ENCODE data around the gene PRM1.

The PRM1 gene

DNA sequence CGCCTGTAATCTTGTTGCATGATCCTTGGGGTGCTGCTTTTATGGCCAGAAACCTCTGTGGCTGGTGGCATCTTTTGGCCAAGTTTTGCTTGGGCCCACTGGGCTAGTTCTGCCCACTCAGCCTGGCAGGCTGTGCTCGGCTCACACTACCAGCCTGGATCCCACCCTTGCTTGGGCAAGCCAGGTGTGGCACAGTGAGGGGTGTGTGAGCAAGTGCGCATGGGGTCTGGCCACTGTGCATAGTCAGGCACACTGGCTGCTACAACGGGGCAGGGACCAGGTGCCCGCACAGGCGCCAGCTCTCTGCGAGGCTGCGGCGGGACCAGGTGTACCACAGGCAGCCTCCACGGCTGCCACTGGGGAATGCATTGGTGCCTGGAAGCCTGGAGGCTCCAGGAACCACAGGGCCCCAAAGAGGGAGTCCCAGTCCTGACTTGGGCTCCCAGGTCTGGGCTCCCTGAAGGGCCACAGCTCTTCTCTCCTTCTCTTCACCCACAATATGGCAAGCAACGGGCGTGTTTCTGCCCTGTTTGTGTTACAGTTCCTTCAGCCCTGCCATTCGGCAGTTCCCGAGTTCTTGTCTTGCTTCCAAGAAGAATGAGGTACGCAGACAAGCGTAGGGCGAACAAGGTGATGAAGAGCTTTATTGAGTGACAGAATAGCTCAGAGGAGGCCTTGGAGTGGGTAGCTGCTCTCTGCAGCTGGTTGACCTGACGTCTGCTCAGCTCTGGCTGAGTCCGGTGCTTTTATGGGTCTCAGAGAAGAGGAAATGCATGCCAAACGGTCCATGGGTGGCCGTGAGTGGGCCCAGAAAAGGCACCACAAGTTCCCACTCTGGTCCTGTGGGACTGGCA, 26.7 kb upstream of the PRM1 start:
- TF ChIP-seq, protein P1, sequence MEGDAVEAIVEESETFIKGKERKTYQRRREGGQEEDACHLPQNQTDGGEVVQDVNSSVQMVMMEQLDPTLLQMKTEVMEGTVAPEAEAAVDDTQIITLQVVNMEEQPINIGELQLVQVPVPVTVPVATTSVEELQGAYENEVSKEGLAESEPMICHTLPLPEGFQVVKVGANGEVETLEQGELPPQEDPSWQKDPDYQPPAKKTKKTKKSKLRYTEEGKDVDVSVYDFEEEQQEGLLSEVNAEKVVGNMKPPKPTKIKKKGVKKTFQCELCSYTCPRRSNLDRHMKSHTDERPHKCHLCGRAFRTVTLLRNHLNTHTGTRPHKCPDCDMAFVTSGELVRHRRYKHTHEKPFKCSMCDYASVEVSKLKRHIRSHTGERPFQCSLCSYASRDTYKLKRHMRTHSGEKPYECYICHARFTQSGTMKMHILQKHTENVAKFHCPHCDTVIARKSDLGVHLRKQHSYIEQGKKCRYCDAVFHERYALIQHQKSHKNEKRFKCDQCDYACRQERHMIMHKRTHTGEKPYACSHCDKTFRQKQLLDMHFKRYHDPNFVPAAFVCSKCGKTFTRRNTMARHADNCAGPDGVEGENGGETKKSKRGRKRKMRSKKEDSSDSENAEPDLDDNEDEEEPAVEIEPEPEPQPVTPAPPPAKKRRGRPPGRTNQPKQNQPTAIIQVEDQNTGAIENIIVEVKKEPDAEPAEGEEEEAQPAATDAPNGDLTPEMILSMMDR (conservative IDR thresholded peaks at IDR 0.05; ENCODE audit: low read depth, low read length), result no peak
- no peak overlapping the region for H3K4me3 ChIP-seq (ENCODE audit: low read length)
- no peak for DNase-seq (ENCODE audit: low read depth)

DNA sequence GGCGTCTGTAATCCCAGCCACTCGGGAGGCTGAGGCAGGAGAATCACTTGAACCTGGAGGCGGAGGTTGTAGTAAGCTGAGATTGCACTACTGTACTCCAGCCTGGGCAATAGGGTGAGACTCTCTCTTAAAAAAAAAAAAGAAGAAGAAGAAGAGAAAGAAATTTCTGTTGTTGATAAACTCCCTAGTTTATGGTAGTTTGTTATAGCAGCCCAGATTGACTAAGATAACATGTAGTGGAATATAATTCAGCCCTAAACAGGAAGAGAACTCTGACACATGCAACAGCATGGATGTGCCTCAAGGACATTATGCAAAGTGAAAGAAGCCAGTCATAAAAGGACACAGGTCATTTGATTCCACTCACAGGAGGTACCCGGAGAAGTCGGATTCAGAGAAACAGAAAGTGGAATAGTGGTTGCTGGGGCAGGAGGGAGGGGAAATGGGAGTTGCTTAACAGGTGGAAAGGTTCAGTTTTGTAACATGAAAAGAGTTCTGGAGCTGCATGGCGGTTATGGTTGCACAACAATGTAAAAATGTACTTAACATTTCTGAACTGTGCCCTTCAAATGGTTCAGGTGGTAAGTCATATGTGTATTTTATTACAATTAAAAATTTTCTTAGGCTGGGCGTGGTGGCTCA, 26.0 kb upstream of the PRM1 start:
- no peak overlapping the region for H3K4me3 ChIP-seq (ENCODE audit: low read length)
- no peak for DNase-seq (ENCODE audit: low read depth)
- TF ChIP-seq, protein P1 (conservative IDR thresholded peaks at IDR 0.05; ENCODE audit: low read depth, low read length), result no peak

DNA sequence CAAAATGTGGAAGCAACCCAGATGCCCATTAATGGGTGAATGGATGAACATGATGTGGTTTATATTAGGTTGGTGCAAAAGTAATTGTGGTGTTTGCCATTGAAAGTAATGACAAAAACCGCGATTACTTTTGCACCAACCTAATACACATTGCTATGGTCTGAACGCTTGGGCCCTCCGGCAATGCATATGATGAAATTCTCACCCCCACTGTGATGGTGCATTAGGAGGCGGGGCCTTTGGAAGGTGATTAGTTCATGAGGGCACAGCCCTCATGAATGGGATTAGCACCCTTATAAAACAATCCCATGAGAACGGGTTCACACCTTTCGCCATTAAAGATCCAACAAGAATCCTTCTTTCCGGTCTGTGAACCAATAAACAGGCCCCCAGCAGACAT, 25.3 kb upstream of the PRM1 start:
- TF ChIP-seq, protein P1 (conservative IDR thresholded peaks at IDR 0.05; ENCODE audit: low read depth, low read length), result no peak
- no peak for DNase-seq (ENCODE audit: low read depth)
- H3K4me3 ChIP-seq (ENCODE audit: low read length), result no peak overlapping the region

DNA sequence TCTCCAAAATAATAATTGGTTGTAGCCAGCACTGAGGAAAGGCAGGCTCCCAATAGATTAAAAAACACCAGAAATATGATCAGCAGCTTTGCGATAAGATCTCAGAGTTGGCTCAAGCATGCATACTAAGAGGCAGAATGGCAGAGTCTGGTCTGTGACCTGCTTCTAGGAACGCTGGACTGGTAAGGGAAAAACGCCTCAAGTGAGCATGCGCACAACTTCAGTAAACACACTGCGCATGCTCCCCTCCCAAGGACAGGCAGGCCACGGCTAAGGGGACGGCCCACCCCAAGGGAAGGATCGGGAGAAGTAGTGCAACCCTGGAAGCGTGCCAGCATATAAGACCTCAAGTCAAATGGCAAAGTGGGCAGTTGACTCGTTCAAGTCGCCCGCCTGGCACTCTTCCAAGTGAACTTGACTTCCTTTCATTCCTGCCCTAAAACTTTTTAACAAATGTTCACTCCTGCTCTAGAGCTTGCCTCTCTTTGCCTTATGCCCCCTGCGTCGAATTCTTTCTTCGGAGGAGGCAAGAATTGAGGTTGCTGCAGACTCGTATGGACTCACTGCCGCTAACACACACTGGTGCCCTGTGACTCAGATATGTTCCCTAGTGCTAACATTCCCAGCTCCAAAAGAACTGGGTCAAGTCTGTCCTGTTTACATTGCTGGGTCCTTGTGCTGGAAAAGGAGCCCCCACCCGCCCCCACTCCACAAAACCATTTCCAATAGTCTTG, 22.4 kb upstream of the PRM1 start:
- TF ChIP-seq, protein P1 (conservative IDR thresholded peaks at IDR 0.05; ENCODE audit: low read depth, low read length), result no peak
- DNase-seq (ENCODE audit: low read depth), result peak; percentile 80
- H3K4me3 ChIP-seq (ENCODE audit: low read length), result no peak overlapping the region

DNA sequence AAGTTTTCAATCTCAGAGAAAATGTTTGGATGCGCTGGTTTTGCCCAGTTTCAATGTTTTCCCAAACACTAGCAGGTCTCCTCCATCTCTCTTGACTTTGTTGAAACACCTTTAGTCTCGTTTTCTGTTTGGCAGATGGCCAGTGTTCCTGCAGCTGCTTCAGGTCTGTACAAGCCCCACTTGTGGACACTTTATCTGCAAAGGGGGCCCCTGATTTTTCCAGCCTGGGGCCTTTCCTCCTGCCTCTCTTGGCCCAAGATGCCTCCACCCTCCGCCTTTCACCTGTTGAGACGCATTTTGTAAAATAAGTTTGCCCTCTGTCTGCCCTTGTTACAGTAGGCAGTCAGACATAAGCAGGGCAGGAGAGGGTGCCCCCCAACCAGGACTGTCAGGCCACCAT, 21.8 kb upstream of the PRM1 start:
- DNase-seq (ENCODE audit: low read depth), result no peak
- TF ChIP-seq, protein P1 (conservative IDR thresholded peaks at IDR 0.05; ENCODE audit: low read depth, low read length), result no peak
- H3K4me3 ChIP-seq (ENCODE audit: low read length), result no peak overlapping the region

DNA sequence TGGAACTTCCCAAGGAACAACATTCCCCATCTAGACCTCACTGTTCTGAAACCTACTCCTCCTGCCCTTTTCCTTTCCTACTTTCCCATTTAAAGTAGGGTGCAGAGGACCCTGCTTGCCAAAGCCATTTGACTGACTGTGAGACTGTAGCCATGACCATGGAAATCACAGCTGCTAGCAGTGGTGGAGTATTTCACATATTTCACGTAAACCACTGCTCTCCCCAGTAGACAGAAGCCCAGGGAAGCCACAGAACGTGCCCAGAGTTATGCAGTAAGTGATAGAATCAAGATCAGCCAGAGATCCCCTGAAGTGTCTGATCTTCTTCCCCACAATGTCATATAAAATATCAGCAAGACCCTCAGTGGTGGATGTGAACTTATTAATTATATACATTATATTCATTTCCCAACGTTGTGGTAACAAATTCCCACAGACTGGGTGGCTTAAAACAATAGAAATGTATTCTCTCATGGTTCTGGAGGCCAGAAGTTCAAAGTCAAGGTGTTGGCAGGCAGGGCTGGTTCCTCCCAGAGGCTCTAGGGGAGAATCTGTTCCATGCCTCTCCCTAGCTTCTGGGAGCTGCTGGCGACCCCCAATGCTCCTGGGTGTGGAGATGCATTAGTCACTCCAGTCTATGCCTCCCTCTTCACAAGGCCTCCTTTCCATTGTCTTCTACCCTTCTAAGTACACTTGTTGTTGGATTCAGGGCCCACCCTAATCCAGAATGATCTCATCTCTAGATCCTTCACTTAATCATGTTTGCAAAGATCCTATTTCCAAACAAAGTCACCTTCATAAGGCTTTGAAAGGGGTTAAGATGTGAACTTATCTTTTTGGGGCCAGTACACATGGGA, 20.7 kb upstream of the PRM1 start:
- no peak for DNase-seq (ENCODE audit: low read depth)
- TF ChIP-seq, protein P1 (conservative IDR thresholded peaks at IDR 0.05; ENCODE audit: low read depth, low read length), result no peak
- no peak overlapping the region for H3K4me3 ChIP-seq (ENCODE audit: low read length)

All from retinal pigment epithelial cell (primary cell).